ENCODE measurements around the gene PKIB. TPM values are rescaled to one million over a fixed set of nuclear protein-coding genes. Genes with fewer than 3 reads are reported as not detected.
A peak's percentile ranks its signal among the peaks of the same experiment; 100 is the strongest.

The PKIB gene
- total RNA-seq, 1 donor from 2014 or later: 48.1 TPM

GRCh38 chr6:122695188-122695587 is 85.0 kb downstream of the PKIB start:
- no peak for DNase-seq
- no peaks in the 10 kb centered on the region for H3K36me3 Mint-ChIP-seq (ENCODE audit: unreplicated experiment)
- H3K27me3 Mint-ChIP-seq (ENCODE audit: unreplicated experiment): peaks cover 9% of the 10 kb centered on the region
- TF ChIP-seq, protein P1, sequence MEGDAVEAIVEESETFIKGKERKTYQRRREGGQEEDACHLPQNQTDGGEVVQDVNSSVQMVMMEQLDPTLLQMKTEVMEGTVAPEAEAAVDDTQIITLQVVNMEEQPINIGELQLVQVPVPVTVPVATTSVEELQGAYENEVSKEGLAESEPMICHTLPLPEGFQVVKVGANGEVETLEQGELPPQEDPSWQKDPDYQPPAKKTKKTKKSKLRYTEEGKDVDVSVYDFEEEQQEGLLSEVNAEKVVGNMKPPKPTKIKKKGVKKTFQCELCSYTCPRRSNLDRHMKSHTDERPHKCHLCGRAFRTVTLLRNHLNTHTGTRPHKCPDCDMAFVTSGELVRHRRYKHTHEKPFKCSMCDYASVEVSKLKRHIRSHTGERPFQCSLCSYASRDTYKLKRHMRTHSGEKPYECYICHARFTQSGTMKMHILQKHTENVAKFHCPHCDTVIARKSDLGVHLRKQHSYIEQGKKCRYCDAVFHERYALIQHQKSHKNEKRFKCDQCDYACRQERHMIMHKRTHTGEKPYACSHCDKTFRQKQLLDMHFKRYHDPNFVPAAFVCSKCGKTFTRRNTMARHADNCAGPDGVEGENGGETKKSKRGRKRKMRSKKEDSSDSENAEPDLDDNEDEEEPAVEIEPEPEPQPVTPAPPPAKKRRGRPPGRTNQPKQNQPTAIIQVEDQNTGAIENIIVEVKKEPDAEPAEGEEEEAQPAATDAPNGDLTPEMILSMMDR (IDR thresholded peaks at IDR 0.05; ENCODE audit: partially characterized antibody, unreplicated experiment): no peak
- H3K4me1 Mint-ChIP-seq (ENCODE audit: low read depth, unreplicated experiment): peaks cover 8% of the 10 kb centered on the region
- H3K4me3 Mint-ChIP-seq (ENCODE audit: unreplicated experiment): no peak overlapping the region
- H3K9me3 Mint-ChIP-seq (ENCODE audit: unreplicated experiment): peaks cover 3% of the 10 kb centered on the region
- H3K27ac Mint-ChIP-seq (ENCODE audit: unreplicated experiment): no peak overlapping the region

- peaks cover 8% of the 10 kb centered on the region for H3K4me1 Mint-ChIP-seq (ENCODE audit: low read depth, unreplicated experiment)
- H3K27ac Mint-ChIP-seq (ENCODE audit: unreplicated experiment): no peak overlapping the region
- no peak for DNase-seq
- no peaks in the 10 kb centered on the region for H3K36me3 Mint-ChIP-seq (ENCODE audit: unreplicated experiment)
- no peak overlapping the region for H3K4me3 Mint-ChIP-seq (ENCODE audit: unreplicated experiment)
- H3K9me3 Mint-ChIP-seq (ENCODE audit: unreplicated experiment): peaks cover 3% of the 10 kb centered on the region
- H3K27me3 Mint-ChIP-seq (ENCODE audit: unreplicated experiment): peaks cover 9% of the 10 kb centered on the region
- TF ChIP-seq, protein P1 (IDR thresholded peaks at IDR 0.05; ENCODE audit: partially characterized antibody, unreplicated experiment): no peak
Measured at GRCh38 chr6:122696079-122696478, 85.9 kb downstream of the PKIB start.

GRCh38 chr6:122696853-122697252 is 86.6 kb downstream of the PKIB start:
- H3K4me3 Mint-ChIP-seq (ENCODE audit: unreplicated experiment): no peak overlapping the region
- TF ChIP-seq, protein P1 (IDR thresholded peaks at IDR 0.05; ENCODE audit: partially characterized antibody, unreplicated experiment): no peak
- peaks cover 7% of the 10 kb centered on the region for H3K27me3 Mint-ChIP-seq (ENCODE audit: unreplicated experiment)
- no peaks in the 10 kb centered on the region for H3K36me3 Mint-ChIP-seq (ENCODE audit: unreplicated experiment)
- no peak overlapping the region for H3K27ac Mint-ChIP-seq (ENCODE audit: unreplicated experiment)
- DNase-seq: no peak
- H3K9me3 Mint-ChIP-seq (ENCODE audit: unreplicated experiment): peaks cover 3% of the 10 kb centered on the region
- peaks cover 8% of the 10 kb centered on the region for H3K4me1 Mint-ChIP-seq (ENCODE audit: low read depth, unreplicated experiment)

GRCh38 chr6:122697458-122697857 is 87.3 kb downstream of the PKIB start:
- TF ChIP-seq, protein P1 (IDR thresholded peaks at IDR 0.05; ENCODE audit: partially characterized antibody, unreplicated experiment): no peak
- Mint-ChIP-seq H3K4me1 (ENCODE audit: low read depth, unreplicated experiment) (peaks cover 8% of the 10 kb centered on the region), H3K27ac (ENCODE audit: unreplicated experiment) (peak overlapping the region; percentile 49), H3K27me3 (ENCODE audit: unreplicated experiment) (peaks cover 7% of the 10 kb centered on the region), H3K4me3 (ENCODE audit: unreplicated experiment) (no peak overlapping the region), H3K36me3 (ENCODE audit: unreplicated experiment) (no peaks in the 10 kb centered on the region), H3K9me3 (ENCODE audit: unreplicated experiment) (peaks cover 3% of the 10 kb centered on the region)
- DNase-seq: no peak

GRCh38 chr6:122701666-122702065 is 91.5 kb downstream of the PKIB start:
- H3K27me3 Mint-ChIP-seq (ENCODE audit: unreplicated experiment): peaks cover 5% of the 10 kb centered on the region

More at GRCh38 chr6:122701666-122702065, 91.5 kb downstream of the PKIB start:
- no peak overlapping the region for H3K27ac Mint-ChIP-seq (ENCODE audit: unreplicated experiment)
- no peaks in the 10 kb centered on the region for H3K4me1 Mint-ChIP-seq (ENCODE audit: low read depth, unreplicated experiment)
- no peak for DNase-seq
- H3K9me3 Mint-ChIP-seq (ENCODE audit: unreplicated experiment): peaks cover 3% of the 10 kb centered on the region
- TF ChIP-seq, protein P1 (IDR thresholded peaks at IDR 0.05; ENCODE audit: partially characterized antibody, unreplicated experiment): no peak
- H3K36me3 Mint-ChIP-seq (ENCODE audit: unreplicated experiment): no peaks in the 10 kb centered on the region
- H3K4me3 Mint-ChIP-seq (ENCODE audit: unreplicated experiment): no peak overlapping the region

Data from glutamatergic neuron (in vitro differentiated cells).